CD4-positive, alpha-beta T cell treated with Interleukin-15 for 1 hour (primary cell): Measurements from ENCODE around the gene FAM131C.
"Not testable (repeated sequence)": the region's sequence is repeated elsewhere in the genome, so short reads cannot be mapped to it uniquely, and the experiment has no call there.

Source experiments
- DNase-seq: peaks from one replicate; pipeline ENCODE4 v3.0.0-alpha.2; 2020

FAM131C gene

GRCh38 chr1:16076031-16076864 lies 2.8 kb upstream of the FAM131C start:
- no peak for DNase-seq

- no peak for DNase-seq
Measured at GRCh38 chr1:16075337-16076030, 2.0 kb upstream of the FAM131C start.

GRCh38 chr1:16074217-16074616 lies 766 bp upstream of the FAM131C start:
- DNase-seq: no peak

- no peak for DNase-seq
Measured at GRCh38 chr1:16072616-16073484, 601 bp downstream of the FAM131C start.

- no peak for DNase-seq
Measured at GRCh38 chr1:16072095-16072494, 1.4 kb downstream of the FAM131C start.

- DNase-seq: no peak
Measured at GRCh38 chr1:16071614-16072013, 1.8 kb downstream of the FAM131C start.

- DNase-seq: no peak
Measured at GRCh38 chr1:16070640-16071355, 2.7 kb downstream of the FAM131C start.

- no peak for DNase-seq
Measured at GRCh38 chr1:16068356-16069270, 4.8 kb downstream of the FAM131C start.

- DNase-seq: no peak
Measured at GRCh38 chr1:16067933-16068332, 5.5 kb downstream of the FAM131C start.

- DNase-seq: no peak
Measured at GRCh38 chr1:16067127-16067768, 6.2 kb downstream of the FAM131C start.

GRCh38 chr1:16066245-16066644 lies 7.2 kb downstream of the FAM131C start:
- no peak for DNase-seq

- DNase-seq: no peak
Measured at GRCh38 chr1:16065269-16065576, 8.2 kb downstream of the FAM131C start.

- DNase-seq: no peak
Measured at GRCh38 chr1:16064536-16065268, 8.7 kb downstream of the FAM131C start.

GRCh38 chr1:16063921-16064320 lies 9.5 kb downstream of the FAM131C start:
- no peak for DNase-seq

GRCh38 chr1:16063226-16063829 lies 10.1 kb downstream of the FAM131C start:
- no peak for DNase-seq

- not testable (repeated sequence) for DNase-seq
Measured at GRCh38 chr1:16062687-16063075, 10.8 kb downstream of the FAM131C start.

GRCh38 chr1:16061989-16062686 lies 11.3 kb downstream of the FAM131C start:
- not testable (repeated sequence) for DNase-seq

- no peak for DNase-seq
Measured at GRCh38 chr1:16061266-16061665, 12.2 kb downstream of the FAM131C start.

- not testable (repeated sequence) for DNase-seq
Measured at GRCh38 chr1:16058394-16059120, 14.9 kb downstream of the FAM131C start.
